ENCODE measurements around the gene KPNB1. TPM values are rescaled to one million over a fixed set of nuclear protein-coding genes. Genes with fewer than 3 reads are reported as not detected.

KPNB1 gene
- total RNA-seq, 1 experiment from 2014 or later: 386 TPM

GRCh38 chr17:47693731-47694580, 44.2 kb downstream of the KPNB1 start, which contains the start of gene TBKBP1:
Gene TBKBP1, plus strand, starts transcription at chr17:47694161. Its CDS starts 1,952 bp downstream, at chr17:47696113.
- peak; percentile 56 for DNase-seq (ENCODE audit: low spot score)
- in situ Hi-C loops (cut with HindIII; ENCODE audit: low sequenced_read_pairs): no loop called here

- DNase-seq (ENCODE audit: low spot score): peak; percentile 61
- in situ Hi-C loops (cut with HindIII; ENCODE audit: low sequenced_read_pairs): no loop called here
Observed at GRCh38 chr17:47694581-47695428, 45.1 kb downstream of the KPNB1 start.

DNA sequence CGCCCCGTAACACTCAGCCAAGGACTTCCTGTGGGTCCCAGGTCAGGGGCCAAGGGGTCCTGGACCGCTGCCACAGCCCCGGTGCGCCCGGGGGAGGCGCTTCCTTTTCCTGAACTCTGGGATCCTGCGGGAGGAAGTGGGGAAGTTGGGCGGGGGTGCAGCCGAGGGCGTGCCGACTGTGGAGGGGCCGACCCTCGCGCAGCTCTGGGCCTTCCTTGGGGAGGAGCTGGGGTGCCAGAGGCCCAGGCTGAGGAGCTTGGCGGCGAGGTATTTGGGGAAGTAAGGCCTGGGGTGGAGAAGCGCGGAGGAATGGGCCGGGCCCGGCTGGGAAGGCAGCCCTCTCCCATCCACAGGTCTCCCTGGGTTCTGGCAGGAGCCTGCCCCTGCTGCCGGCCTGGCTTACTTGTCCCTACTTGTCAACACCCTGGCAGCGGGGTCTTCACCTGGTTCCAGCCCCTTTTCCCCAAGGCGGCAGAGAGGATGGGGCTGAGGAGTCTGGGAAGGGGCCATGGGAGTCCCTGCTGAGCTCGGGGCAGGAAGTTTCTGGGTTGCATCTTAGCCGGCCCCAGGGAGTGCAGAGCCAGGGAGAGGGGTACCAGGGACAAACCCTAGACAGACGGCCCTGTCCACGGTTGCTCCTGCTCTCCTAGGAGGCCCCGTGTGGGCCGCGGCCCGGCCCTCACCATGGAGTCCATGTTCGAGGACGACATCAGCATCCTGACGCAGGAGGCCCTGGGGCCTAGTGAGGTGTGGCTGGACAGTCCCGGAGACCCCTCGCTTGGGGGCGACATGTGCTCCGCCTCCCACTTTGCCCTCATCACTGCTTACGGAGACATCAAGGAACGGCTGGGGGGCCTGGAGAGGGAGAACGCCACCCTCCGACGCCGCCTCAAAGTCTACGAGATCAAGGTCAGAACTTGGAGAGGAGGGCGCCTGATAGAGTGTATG, 46.0 kb downstream of the KPNB1 start:
- in situ Hi-C loops (cut with HindIII; ENCODE audit: low sequenced_read_pairs): no loop called here
- DNase-seq (ENCODE audit: low spot score): peak; percentile 26

DNA sequence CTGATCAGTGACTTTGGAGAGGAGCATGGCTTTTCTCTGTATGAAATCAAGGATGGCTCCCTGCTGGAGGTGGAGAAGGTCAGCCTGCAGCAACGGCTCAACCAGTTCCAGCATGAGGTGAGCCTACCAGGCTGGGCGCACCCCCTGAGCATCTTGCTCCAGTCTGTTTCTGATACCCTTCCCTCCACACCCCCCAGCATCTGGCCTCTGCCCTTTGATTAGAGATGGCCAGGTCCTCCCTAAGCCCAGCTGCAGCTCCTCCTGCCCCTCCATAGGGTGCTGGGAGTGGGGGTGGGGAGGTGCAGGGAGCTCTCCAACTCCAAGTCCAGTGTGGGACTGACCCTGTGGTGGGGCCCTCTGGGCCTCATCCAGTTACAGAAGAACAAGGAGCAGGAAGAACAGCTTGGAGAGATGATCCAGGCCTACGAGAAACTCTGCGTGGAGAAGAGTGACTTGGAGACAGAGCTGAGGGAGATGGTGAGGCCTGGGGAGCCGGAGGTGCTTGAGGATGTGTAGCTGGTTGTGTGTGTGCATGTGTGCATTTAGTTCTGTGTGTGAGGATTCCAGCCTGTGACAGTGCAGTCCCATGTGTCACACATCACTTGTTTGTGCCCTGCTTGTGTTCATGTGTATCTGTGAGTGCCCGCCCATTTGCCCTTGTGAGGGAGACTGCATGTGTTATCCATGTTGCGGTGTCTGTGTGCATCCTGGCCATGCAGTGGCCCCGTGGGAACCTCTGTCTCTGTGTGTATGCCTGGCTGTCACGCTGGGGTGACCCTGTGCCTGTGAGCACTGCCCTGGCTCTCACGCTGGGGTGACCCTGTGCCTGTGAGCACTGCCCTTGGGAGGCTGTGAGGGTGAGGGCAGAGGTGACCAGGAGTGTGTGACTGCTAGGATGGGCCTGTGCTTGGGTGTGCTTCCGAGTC, 47.3 kb downstream of the KPNB1 start:
- in situ Hi-C loops (cut with HindIII; ENCODE audit: low sequenced_read_pairs): no loop called here
- DNase-seq (ENCODE audit: low spot score): no peak

DNA sequence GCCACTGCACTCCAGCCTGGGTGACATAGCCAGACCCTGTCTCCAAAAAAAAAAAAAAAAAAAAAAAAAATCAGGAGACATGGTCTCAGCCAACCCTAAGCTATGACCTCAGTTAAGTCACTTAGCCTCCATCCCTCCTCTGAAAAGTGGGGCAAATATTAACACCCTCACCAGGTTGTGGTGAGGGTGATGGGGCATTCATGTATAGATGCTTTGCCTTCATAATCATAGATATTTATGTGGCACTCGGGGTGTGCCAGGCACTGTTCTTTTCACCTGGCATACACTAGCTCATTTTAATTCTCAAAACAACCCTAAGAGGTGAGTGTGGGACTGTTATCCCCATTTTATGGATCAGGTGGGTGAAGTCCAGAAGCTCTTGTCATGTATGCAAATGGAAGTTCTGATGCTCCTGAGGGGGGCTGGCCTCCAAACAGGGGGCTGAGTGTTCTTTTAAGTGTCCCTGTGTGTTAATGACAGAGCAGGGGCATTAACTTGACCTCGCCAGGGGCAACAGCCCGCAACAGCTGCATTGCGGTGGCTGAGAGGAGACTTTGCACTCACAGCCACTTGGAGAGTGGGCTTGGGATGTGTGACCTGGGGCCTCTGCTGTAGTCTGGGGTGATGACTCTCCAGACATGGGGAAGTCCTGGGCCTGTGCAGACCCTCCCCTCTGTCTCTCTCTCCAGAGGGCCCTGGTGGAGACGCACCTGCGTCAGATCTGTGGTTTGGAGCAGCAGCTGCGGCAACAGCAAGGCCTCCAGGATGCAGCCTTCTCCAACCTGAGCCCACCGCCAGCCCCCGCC, 48.4 kb downstream of the KPNB1 start:
- in situ Hi-C loops (cut with HindIII; ENCODE audit: low sequenced_read_pairs): no loop called here
- no peak for DNase-seq (ENCODE audit: low spot score)

GRCh38 chr17:47698749-47699535, 49.2 kb downstream of the KPNB1 start:
- in situ Hi-C loops (cut with HindIII; ENCODE audit: low sequenced_read_pairs): no loop called here
- peak; percentile 53 for DNase-seq (ENCODE audit: low spot score)

- no peak for DNase-seq (ENCODE audit: low spot score)
- in situ Hi-C loops (cut with HindIII; ENCODE audit: low sequenced_read_pairs): no loop called here
Observed at GRCh38 chr17:47699536-47699840, 49.8 kb downstream of the KPNB1 start.

DNA sequence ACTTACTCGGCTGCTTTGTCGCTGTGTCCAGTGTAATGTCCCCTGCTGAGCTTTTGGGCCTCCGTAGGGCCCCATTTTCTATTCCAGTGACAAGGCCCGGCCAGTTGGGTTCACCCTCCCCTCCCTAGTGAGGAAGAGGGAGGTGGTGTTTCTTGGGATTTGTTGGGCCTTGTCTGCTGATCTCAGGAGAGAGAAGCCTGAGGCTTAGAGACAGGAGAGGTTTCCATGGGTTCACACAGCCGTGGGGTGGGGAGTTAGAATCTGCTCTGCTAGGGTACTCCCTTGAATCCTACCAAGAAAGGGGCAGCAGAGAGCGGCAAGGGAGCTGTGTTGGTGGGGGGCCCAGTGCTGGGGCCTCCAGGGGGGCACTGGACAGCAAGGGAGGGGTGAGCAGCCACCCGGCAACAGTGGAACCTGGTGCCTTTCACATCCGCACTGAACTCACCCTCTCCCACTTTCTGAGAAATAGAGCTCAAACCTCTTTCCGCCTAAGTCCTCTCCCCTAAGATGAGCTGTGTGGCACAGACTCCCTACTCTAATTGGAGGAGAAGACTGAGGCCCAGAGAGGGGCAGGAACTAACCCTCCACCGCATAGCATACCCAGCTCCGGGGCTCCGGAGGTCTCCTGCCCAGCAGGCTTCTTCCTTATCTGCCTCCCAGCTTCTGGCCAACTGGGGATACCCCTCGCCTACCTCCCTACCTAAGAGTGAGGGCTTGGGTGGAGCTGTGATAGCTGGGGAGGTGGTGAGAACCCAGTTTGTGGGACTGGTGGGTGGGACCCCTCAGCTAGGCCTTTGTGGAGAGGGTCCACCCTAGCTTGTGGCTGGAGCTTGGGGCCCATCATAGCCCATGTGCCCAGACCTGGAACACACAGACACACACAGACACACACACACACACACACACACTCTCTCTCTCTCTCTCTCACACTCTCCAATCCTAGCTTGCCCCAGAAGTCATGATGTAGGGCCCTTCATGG, 51.0 kb downstream of the KPNB1 start:
- DNase-seq (ENCODE audit: low spot score): no peak
- in situ Hi-C loops (cut with HindIII; ENCODE audit: low sequenced_read_pairs): no loop called here

- in situ Hi-C loops (cut with HindIII; ENCODE audit: low sequenced_read_pairs): no loop called here
- DNase-seq (ENCODE audit: low spot score): no peak
Observed at GRCh38 chr17:47701608-47702007, 51.9 kb downstream of the KPNB1 start.

DNA sequence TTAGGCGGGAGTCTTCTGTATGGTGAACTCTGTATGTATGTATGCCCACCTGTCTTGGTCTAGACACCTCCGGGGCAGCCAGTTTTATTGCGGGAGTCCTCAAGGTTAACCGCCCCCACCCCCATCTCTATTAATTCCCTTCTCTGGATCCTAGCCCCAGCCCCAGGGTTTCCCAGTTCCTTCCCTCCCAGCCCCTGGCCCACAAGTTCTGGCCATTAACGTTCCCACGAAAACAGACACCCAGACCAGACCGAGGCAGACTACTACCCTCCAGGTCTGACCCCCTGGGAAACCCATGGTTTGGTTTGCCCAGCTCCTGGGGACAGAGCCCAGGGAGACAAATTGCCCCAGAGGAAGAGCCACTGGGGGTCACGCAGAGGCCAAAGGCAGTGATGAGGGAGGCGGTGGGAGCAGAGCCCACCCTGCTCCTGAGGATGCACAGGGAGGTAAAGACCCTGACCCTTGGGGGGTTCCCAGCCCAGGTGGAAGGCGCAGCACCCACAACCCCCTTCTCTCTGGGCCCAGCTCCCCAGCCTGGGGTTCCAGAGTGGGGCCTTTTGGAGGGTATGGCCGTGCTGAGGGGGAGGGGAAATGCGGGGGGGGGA, 52.8 kb downstream of the KPNB1 start:
- in situ Hi-C loops (cut with HindIII; ENCODE audit: low sequenced_read_pairs): no loop called here
- no peak for DNase-seq (ENCODE audit: low spot score)

- no peak for DNase-seq (ENCODE audit: low spot score)
- in situ Hi-C loops (cut with HindIII; ENCODE audit: low sequenced_read_pairs): no loop called here
Observed at GRCh38 chr17:47703191-47703591, 53.5 kb downstream of the KPNB1 start.

DNA sequence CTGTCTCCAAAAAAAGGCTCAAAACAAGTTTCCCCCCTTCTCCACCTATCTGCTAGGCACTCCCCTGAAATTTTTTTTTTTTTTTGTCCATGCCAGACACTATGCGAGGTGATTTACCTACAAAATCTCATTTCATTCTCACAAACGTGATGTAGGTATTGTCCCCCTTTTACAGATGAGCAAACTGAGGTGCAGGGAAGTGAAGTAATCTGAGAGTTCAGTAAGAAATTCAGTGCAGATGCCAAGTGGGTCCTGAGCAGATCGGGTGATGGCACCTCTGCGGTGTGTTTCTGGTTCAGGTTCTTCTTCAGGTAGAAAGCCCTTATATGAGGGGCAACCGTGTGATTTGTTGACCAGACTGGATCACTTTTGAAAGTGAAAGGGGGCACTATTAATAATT, 54.0 kb downstream of the KPNB1 start:
- in situ Hi-C loops (cut with HindIII; ENCODE audit: low sequenced_read_pairs): no loop called here
- no peak for DNase-seq (ENCODE audit: low spot score)

DNA sequence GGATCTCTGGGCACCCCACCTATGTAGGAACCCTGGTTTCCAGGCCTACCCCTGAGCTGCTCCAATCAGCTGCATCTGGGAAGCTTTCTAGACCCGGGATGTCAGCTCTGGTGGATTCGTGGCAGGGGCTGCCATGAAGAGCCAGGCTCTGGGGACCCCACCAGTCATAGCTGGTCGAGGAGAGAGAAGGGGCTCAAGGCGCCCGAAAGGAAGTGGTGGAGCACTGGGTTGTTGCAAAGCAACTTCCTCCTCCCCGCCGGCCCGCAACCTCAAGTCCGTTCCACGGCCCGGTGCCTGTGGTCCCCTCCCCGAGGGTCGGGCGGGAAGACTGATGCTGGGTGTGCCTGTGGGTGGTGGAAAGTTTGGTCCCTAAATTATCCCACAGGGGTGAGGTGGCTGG, 54.4 kb downstream of the KPNB1 start:
- in situ Hi-C loops (cut with HindIII; ENCODE audit: low sequenced_read_pairs): no loop called here
- no peak for DNase-seq (ENCODE audit: low spot score)

GRCh38 chr17:47704736-47705135, 55.0 kb downstream of the KPNB1 start:
- in situ Hi-C loops (cut with HindIII; ENCODE audit: low sequenced_read_pairs): no loop called here
- DNase-seq (ENCODE audit: low spot score): peak; percentile 76

Data from G401 (cell line).